Nephron progenitor cell (in vitro differentiated cells): ENCODE data around the gene RETREG3.
"Not testable (repeated sequence)": the region's sequence is repeated elsewhere in the genome, so short reads cannot be mapped to it uniquely, and the experiment has no call there.

Source experiments
- DNase-seq: peaks from one replicate; pipeline ENCODE4 v3.0.0; 2021
- H3K27ac Mint-ChIP-seq: 2 replicates; pipeline ENCODE4 v1.8.0; 2021; ENCODE audit warnings: mild to moderate bottlenecking, moderate library complexity, mixed read lengths
- H3K27me3 Mint-ChIP-seq: 2 replicates; pipeline ENCODE4 v1.8.0; 2021; ENCODE audit warnings: mild to moderate bottlenecking, low read depth, mixed read lengths; ENCODE audit not compliant: poor library complexity
- H3K36me3 Mint-ChIP-seq: 2 replicates; pipeline ENCODE4 v1.8.0; 2021; ENCODE audit warnings: low read depth, mixed read lengths
- H3K4me1 Mint-ChIP-seq: 2 replicates; pipeline ENCODE4 v1.8.0; 2021; ENCODE audit warnings: mixed read lengths
- H3K4me3 Mint-ChIP-seq: 2 replicates; pipeline ENCODE4 v1.8.0; 2021; ENCODE audit warnings: mild to moderate bottlenecking, moderate library complexity, mixed read lengths
- H3K9me3 Mint-ChIP-seq: 2 replicates; pipeline ENCODE4 v1.8.0; 2021; ENCODE audit warnings: mild to moderate bottlenecking, moderate library complexity, mixed read lengths
- CTCF ChIP-seq: fragments of 200-600 bp; sonication (generic); IDR thresholded peaks from 2 replicates; pipeline ENCODE4 v1.5.0; 2021; ENCODE audit warnings: antibody characterized with exemption

Gene RETREG3

GRCh38 chr17:42647778-42648177 is 38.6 kb upstream of the RETREG3 start:
- no peak for DNase-seq
- no peak overlapping the region for H3K27ac Mint-ChIP-seq
- no peaks in the 10 kb centered on the region for H3K9me3 Mint-ChIP-seq

GRCh38 chr17:42642336-42642735 is 33.2 kb upstream of the RETREG3 start:
- H3K4me3 Mint-ChIP-seq, result peak overlapping the region; percentile 7
- H3K27me3 Mint-ChIP-seq, result peaks cover 28% of the 10 kb centered on the region
- DNase-seq, result peak; percentile 49
- no peak overlapping the region for H3K27ac Mint-ChIP-seq
- peaks cover 11% of the 10 kb centered on the region for H3K4me1 Mint-ChIP-seq
- H3K36me3 Mint-ChIP-seq, result no peaks in the 10 kb centered on the region
- no peaks in the 10 kb centered on the region for H3K9me3 Mint-ChIP-seq
- no peak for TF ChIP-seq CTCF

More at GRCh38 chr17:42647778-42648177, 38.6 kb upstream of the RETREG3 start:
- Mint-ChIP-seq H3K4me1 (peaks cover 7% of the 10 kb centered on the region), H3K36me3 (no peaks in the 10 kb centered on the region), H3K4me3 (no peak overlapping the region), H3K27me3 (peaks cover 17% of the 10 kb centered on the region)
- no peak for TF ChIP-seq CTCF

- peaks cover 11% of the 10 kb centered on the region for H3K4me1 Mint-ChIP-seq
- no peak overlapping the region for H3K4me3 Mint-ChIP-seq
- DNase-seq, result no peak
- H3K9me3 Mint-ChIP-seq, result no peaks in the 10 kb centered on the region
- H3K36me3 Mint-ChIP-seq, result no peaks in the 10 kb centered on the region
- no peak overlapping the region for H3K27ac Mint-ChIP-seq
- H3K27me3 Mint-ChIP-seq, result peaks cover 19% of the 10 kb centered on the region
- no peak for TF ChIP-seq CTCF
These were observed 30.9 kb upstream of the RETREG3 start for GRCh38 chr17:42640121-42640520.

GRCh38 chr17:42639525-42640113 is 30.4 kb upstream of the RETREG3 start:
- H3K9me3 Mint-ChIP-seq, result no peaks in the 10 kb centered on the region
- H3K4me1 Mint-ChIP-seq, result peaks cover 11% of the 10 kb centered on the region
- H3K27me3 Mint-ChIP-seq, result peaks cover 18% of the 10 kb centered on the region
- no peaks in the 10 kb centered on the region for H3K36me3 Mint-ChIP-seq
- H3K27ac Mint-ChIP-seq, result no peak overlapping the region
- no peak for DNase-seq
- H3K4me3 Mint-ChIP-seq, result no peak overlapping the region
- no peak for TF ChIP-seq CTCF

GRCh38 chr17:42632949-42633444 is 23.8 kb upstream of the RETREG3 start:
- Mint-ChIP-seq H3K4me3 (no peak overlapping the region), H3K9me3 (no peaks in the 10 kb centered on the region), H3K27ac (no peak overlapping the region), H3K4me1 (peaks cover 2% of the 10 kb centered on the region), H3K27me3 (peaks cover 10% of the 10 kb centered on the region), H3K36me3 (no peaks in the 10 kb centered on the region)
- DNase-seq, result no peak
- no peak for TF ChIP-seq CTCF

GRCh38 chr17:42629411-42630009 is 20.3 kb upstream of the RETREG3 start:
- TF ChIP-seq CTCF, result no peak
- Mint-ChIP-seq H3K4me3 (no peak overlapping the region), H3K4me1 (peaks cover 4% of the 10 kb centered on the region), H3K27ac (no peak overlapping the region), H3K36me3 (no peaks in the 10 kb centered on the region), H3K9me3 (no peaks in the 10 kb centered on the region), H3K27me3 (peaks cover 11% of the 10 kb centered on the region)
- no peak for DNase-seq

GRCh38 chr17:42627032-42627764 is 18.0 kb upstream of the RETREG3 start:
- H3K4me3 Mint-ChIP-seq, H3K27me3 Mint-ChIP-seq, H3K36me3 Mint-ChIP-seq, H3K9me3 Mint-ChIP-seq, DNase-seq, H3K27ac Mint-ChIP-seq, H3K4me1 Mint-ChIP-seq: not testable (repeated sequence)
